Measurements from ENCODE around the gene DOCK3. TPM values are rescaled to one million over a fixed set of nuclear protein-coding genes. Genes with fewer than 3 reads are reported as not detected.
"Not testable (repeated sequence)": the region's sequence is repeated elsewhere in the genome, so short reads cannot be mapped to it uniquely, and the experiment has no call there.

Gene DOCK3
- total and polyA plus RNA-seq, 10 donors: 0.08 to 2.1 (median 0.44) TPM

DNA sequence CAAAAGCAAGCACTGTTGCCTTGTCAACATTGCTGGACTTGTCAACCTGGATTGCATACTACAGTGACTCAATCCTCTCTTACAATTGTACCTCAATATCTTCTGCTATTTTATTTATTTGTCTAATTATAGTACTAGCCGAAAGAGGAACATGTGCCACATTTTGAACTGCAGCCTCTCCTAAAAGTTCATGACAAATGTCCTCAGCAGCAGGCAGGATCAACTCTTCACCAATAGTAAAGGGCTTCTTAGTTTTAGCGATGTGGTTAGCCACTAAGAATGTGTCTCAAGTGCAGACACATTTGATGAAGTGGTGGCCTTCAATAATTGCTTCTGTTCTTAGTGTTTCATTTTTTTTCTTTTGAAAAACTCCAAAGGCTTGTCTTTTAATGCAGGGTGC is 13.2 kb downstream of the DOCK3 start:
- Histone ChIP-seq H3K36me3 (no peaks in the 10 kb centered on the region), H3K27ac (no peak overlapping the region), H3K4me1 (no peaks in the 10 kb centered on the region), H3K27me3 (replicated peaks in 1 of 7) (peaks cover 0 to 7% (median 0%) of the 10 kb centered on the region in 7 donors), H3K9me3 (no peaks in the 10 kb centered on the region), H3K4me3 (no peak overlapping the region)
- intact Hi-C loops (cut with DNase I; ENCODE audit: low total_unique reads): no loop called here
- 69 to 79% (median 75%) methylated on average over 2 of the region's 2 CpGs for WGBS, 5 donors
- no peak for DNase-seq
- no peak for TF ChIP-seq POLR2A (IDR thresholded peaks at IDR 0.05)
- TF ChIP-seq POLR2AphosphoS5 (IDR thresholded peaks at IDR 0.05): no peak
- TF ChIP-seq, protein P1, sequence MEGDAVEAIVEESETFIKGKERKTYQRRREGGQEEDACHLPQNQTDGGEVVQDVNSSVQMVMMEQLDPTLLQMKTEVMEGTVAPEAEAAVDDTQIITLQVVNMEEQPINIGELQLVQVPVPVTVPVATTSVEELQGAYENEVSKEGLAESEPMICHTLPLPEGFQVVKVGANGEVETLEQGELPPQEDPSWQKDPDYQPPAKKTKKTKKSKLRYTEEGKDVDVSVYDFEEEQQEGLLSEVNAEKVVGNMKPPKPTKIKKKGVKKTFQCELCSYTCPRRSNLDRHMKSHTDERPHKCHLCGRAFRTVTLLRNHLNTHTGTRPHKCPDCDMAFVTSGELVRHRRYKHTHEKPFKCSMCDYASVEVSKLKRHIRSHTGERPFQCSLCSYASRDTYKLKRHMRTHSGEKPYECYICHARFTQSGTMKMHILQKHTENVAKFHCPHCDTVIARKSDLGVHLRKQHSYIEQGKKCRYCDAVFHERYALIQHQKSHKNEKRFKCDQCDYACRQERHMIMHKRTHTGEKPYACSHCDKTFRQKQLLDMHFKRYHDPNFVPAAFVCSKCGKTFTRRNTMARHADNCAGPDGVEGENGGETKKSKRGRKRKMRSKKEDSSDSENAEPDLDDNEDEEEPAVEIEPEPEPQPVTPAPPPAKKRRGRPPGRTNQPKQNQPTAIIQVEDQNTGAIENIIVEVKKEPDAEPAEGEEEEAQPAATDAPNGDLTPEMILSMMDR (IDR thresholded peaks at IDR 0.05 in 8 of 11, conservative IDR thresholded peaks at IDR 0.05 in 3 of 11): no peak

DNA sequence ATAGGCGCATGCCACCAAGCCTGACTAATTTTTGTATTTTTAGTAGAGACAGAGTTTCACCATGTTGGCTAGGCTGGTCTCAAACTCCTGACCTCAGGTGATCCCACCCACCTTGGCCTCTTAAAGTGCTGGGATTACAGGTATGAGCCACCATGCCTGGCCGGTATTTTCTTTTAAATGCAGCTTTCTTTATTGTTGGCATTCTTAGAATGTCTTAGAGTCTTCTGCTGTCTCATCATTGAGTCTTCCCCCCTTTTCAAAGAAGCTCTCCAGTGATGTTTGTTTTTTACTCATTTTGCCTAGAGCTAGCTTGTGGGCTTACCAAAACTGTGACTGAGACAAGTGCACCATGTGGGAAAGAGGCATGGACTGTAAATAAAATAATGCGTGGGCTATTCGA is 13.9 kb downstream of the DOCK3 start:
- intact Hi-C loops (cut with DNase I; ENCODE audit: low total_unique reads); DNase-seq; H3K27me3 ChIP-seq (replicated peaks in 1 of 7); H3K36me3 ChIP-seq; H3K9me3 ChIP-seq; H3K4me3 ChIP-seq; H3K4me1 ChIP-seq; H3K27ac ChIP-seq: not testable (repeated sequence)
- 87 to 95% (median 89%) methylated on average over 4 of the region's 4 CpGs for WGBS, 5 donors

DNA sequence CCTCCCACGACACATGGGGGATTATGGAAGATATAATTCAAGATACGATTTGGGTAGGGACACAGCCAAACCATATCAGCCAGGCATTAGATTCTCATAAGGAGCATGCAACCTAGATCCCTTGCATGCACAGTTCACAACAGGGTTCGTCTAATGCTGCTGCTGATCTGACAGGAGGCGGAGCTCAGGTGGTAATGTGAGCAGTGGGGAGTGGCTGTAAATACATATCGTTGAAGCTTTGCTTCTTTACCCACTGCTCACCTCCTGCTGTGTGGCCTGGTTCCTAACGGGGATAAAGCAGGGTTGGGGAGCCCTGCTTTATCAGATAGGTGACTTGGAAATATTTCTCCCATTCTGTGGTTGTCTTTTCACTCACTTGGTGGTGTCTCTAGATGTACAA is 14.8 kb downstream of the DOCK3 start:
- H3K27ac ChIP-seq: no peak overlapping the region
- 49 to 65% (median 63%) methylated on average over 6 of the region's 6 CpGs for WGBS, 5 donors
- TF ChIP-seq, protein P1 (IDR thresholded peaks at IDR 0.05 in 8 of 11, conservative IDR thresholded peaks at IDR 0.05 in 3 of 11): no peak
- TF ChIP-seq POLR2AphosphoS5 (IDR thresholded peaks at IDR 0.05): no peak
- TF ChIP-seq POLR2A (IDR thresholded peaks at IDR 0.05): no peak
- no peak for DNase-seq
- H3K4me1 ChIP-seq: no peaks in the 10 kb centered on the region
- no peaks in the 10 kb centered on the region for H3K36me3 ChIP-seq
- intact Hi-C loops (cut with DNase I; ENCODE audit: low total_unique reads): no loop called here
- H3K9me3 ChIP-seq: no peaks in the 10 kb centered on the region
- H3K27me3 ChIP-seq (replicated peaks in 1 of 7): peaks cover 0 to 5% (median 0%) of the 10 kb centered on the region in 7 donors
- no peak overlapping the region for H3K4me3 ChIP-seq

DNA sequence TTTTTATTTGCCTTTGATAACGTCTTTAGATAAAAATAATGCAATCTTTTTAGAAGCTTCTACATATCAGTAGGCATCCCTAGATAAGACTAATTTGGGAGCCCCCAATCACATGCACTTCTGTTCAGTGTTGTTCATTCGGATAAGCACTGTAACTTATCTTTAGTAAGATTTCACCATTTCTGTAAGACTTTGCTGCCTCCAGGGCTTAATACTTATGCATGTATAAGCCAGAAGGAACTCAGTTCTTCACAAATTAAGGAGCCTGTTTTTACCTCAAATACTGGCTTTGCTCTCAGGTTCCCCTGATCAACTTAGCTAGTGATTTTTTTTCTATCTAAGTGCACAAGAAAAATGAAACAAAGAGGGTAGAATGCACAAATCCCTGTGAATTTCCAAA is 20.3 kb downstream of the DOCK3 start:
- no peak for DNase-seq
- Histone ChIP-seq H3K27ac (no peak overlapping the region), H3K9me3 (peaks cover 0 to 26% (median 11%) of the 10 kb centered on the region in 8 donors), H3K27me3 (replicated peaks in 1 of 7) (peaks cover 0 to 2% (median 0%) of the 10 kb centered on the region in 7 donors), H3K36me3 (no peaks in the 10 kb centered on the region), H3K4me1 (no peaks in the 10 kb centered on the region), H3K4me3 (no peak overlapping the region)
- intact Hi-C loops (cut with DNase I; ENCODE audit: low total_unique reads): no loop called here
- 84 to 99% (median 90%) methylated on average over 2 of the region's 2 CpGs for WGBS, 5 donors
- TF ChIP-seq, protein P1 (IDR thresholded peaks at IDR 0.05 in 8 of 11, conservative IDR thresholded peaks at IDR 0.05 in 3 of 11): no peak
- TF ChIP-seq POLR2AphosphoS5 (IDR thresholded peaks at IDR 0.05) (no peak), POLR2A (IDR thresholded peaks at IDR 0.05) (no peak)

DNA sequence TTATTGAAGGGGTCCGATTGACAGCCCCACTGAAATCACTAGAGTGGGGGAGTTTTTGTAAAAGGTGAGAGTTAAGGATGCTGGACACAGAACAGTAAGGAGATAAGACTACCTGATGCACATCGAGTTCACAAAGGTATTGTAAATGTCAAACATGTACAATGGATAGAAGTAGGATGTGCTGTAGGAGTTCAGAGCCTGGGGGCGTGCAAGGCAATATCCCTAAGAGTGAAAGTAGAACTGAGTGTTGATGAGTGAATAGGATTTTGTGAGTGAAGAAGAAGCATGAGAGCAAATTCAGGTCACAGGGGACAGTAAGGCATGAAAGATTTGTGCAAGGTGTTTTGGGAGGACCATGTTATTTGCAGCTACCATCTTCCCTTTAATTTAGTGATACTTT is 21.5 kb downstream of the DOCK3 start:
- WGBS, 5 donors: 84 to 95% (median 91%) methylated on average over 3 of the region's 3 CpGs
- TF ChIP-seq POLR2AphosphoS5 (IDR thresholded peaks at IDR 0.05) (no peak), POLR2A (IDR thresholded peaks at IDR 0.05) (no peak)
- TF ChIP-seq, protein P1 (IDR thresholded peaks at IDR 0.05 in 8 of 11, conservative IDR thresholded peaks at IDR 0.05 in 3 of 11): no peak
- H3K9me3 ChIP-seq: peaks cover 0 to 26% (median 11%) of the 10 kb centered on the region in 8 donors
- no peaks in the 10 kb centered on the region for H3K4me1 ChIP-seq
- DNase-seq: no peak
- intact Hi-C loops (cut with DNase I; ENCODE audit: low total_unique reads): no loop called here
- no peak overlapping the region for H3K4me3 ChIP-seq
- H3K27ac ChIP-seq: no peak overlapping the region
- no peaks in the 10 kb centered on the region for H3K36me3 ChIP-seq
- H3K27me3 ChIP-seq (replicated peaks in 1 of 7): peaks cover 0 to 6% (median 0%) of the 10 kb centered on the region in 7 donors

All from spleen (tissue), 11 donors.